GM18526 (cell line): ENCODE data around the gene CNTNAP2.

ENCODE experiments used
- POLR2A ChIP-seq: IDR thresholded peaks from 3 replicates; pipeline ENCODE4 v1.6.1; 2011; ENCODE audit not compliant: insufficient read length; ENCODE audit errors: extremely low read depth

The CNTNAP2 gene

DNA sequence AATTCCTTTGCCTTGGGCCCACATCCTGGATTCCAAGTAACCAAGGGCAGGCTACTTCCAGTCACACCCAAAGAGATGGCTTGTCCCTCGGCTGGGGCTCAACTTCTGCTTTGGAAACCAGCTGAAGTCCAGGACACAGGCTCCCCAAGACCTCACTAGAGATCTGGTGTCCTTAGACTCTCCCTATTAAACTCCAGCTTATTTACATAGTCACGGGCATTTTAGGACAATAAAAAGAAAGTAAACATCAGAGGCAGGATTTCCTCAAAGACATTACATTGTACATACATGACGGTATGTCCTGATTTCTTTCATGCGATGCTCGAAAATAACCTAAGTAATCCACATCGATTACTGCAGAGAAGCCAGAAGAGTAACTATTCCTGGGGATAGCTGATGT, 2012.4 kb downstream of the CNTNAP2 start:
- TF ChIP-seq POLR2A = no peak

DNA sequence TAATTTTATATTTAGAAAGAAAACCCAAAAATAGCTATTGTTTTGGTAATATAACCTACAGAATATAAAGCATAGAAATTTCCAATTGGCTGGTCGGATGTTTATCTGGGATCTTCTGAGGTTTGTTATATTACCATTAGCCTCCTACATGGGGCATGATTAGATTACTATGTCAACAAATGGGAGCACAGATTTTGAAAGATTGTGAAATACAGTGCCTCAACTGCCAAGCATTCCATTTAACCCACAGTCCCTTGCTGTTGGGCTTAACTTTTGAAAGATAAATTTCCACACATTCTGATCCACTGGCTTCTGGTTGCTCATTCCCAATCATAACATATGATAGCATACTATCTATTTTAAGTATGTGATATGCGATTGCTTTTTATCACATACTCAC, 2018.5 kb downstream of the CNTNAP2 start:
- TF ChIP-seq POLR2A = no peak

- TF ChIP-seq POLR2A = no peak
Observed at GRCh38 chr7:148135997-148136396, 2019.4 kb downstream of the CNTNAP2 start.

- no peak for TF ChIP-seq POLR2A
Observed at GRCh38 chr7:148142660-148143248, 2026.2 kb downstream of the CNTNAP2 start.

GRCh38 chr7:148144827-148145226, 2028.2 kb downstream of the CNTNAP2 start:
- TF ChIP-seq POLR2A = no peak

DNA sequence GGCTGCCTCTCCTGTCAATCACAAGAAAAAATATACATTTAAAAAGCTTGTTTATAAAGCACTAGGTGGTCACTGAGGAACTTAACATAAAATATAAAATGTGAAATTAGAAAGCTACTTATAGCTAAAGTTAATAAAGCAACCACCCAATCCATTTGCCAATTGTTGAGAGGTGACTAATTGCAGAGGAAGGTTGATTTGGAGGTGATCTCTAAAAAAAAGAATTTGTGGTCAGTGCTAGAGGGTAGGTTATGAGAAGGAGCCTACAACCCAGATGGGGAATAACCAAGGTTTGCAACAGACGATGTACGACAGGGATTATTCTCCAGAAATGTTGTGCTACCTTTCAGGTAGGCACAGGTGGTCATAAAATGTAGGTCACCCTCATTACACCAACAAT, 2029.7 kb downstream of the CNTNAP2 start:
- no peak for TF ChIP-seq POLR2A

- no peak for TF ChIP-seq POLR2A
Observed at GRCh38 chr7:148147438-148147837, 2030.8 kb downstream of the CNTNAP2 start.

DNA sequence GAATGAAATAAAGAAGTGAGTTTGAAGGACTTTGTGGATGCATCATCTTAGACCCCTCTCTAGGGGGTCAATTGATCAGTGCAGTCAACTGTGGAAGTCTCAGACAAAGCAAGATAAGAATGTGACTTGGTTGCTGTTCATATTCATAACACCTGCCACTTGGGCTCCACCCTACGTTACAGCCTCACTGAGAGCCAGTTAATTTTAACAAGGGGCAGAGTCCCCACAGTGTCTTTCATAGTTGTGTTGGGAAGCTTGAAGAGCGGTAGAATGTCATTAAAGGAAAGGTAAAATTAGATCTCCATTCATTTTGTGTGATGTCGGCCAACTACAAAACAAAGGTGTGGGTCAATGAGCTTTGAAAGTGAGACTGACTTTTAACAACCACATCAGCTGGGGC, 2031.9 kb downstream of the CNTNAP2 start:
- TF ChIP-seq POLR2A = no peak

DNA sequence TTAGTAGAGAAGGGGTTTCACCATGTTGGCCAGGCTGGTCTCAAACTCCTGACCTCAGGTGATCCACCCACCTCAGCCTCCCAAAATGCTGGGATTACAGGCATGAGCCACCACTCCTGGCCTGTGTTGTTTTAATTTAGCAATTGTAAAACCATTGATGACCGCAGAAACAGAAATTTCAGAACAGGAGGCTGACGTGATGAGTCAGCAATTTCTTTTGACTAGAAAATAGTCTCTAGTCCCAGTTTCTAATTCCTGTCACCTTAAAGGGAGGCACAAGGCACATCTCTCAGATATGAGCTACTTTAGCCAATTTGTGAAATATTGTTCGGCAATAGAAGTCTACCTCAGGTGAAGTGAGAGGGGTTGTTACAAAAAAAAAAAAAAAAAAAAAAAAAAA, 2033.1 kb downstream of the CNTNAP2 start:
- no peak for TF ChIP-seq POLR2A

GRCh38 chr7:148151778-148152177, 2035.2 kb downstream of the CNTNAP2 start:
- no peak for TF ChIP-seq POLR2A

- no peak for TF ChIP-seq POLR2A
Observed at GRCh38 chr7:148153616-148154284, 2037.1 kb downstream of the CNTNAP2 start.

GRCh38 chr7:148155000-148155399, 2038.4 kb downstream of the CNTNAP2 start:
- no peak for TF ChIP-seq POLR2A

- no peak for TF ChIP-seq POLR2A
Observed at GRCh38 chr7:148155826-148156225, 2039.2 kb downstream of the CNTNAP2 start.

DNA sequence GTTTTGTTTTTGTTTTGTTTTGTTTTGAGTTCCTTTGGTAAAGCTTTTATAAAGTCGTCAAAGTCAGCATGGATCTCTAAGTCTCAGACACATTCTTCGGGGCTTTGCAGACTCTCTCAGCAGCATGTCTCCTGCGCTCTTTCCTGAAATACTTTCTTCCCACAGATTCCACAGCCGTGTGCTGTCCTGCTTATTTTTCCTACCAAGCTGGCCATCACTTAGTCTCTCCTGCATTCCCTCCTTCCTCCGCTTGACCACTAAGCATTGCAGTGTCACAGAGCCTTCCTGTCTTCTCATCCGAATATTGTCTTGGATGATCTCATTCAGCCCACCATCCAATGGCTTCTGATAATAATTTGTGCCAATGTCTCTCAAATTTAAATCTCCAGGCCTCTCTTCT, 2039.6 kb downstream of the CNTNAP2 start:
- no peak for TF ChIP-seq POLR2A

GRCh38 chr7:148159331-148159730, 2042.7 kb downstream of the CNTNAP2 start:
- no peak for TF ChIP-seq POLR2A

DNA sequence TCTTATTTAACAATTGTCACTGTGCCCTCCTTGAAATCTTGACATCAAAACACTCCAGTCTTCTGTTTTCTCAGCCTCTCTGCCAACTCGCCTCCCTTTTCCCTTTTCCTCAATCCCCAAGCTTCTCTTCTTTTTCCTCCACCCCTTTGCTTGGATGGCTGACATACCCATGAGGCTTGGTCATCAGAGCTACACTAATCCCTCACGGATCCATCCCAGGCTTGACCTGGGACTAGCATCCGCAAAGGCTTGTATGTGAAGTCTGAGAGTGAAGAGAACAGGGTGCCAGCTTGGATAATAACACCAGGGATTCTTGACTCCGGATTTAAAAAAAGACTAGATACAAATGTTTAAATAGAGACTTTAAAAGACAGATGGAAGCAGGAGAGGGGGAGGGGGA, 2045.2 kb downstream of the CNTNAP2 start:
- TF ChIP-seq POLR2A = no peak

- TF ChIP-seq POLR2A = no peak
Observed at GRCh38 chr7:148162808-148163207, 2046.2 kb downstream of the CNTNAP2 start.
